Pancreas (tissue), 10 donors: Measurements from ENCODE around the gene IP6K1. TPM values are rescaled to one million over a fixed set of nuclear protein-coding genes. Genes with fewer than 3 reads are reported as not detected.
A peak's percentile ranks its signal among the peaks of the same experiment; 100 is the strongest.

Experiments used
- ATAC-seq, 4 donors: fragments of 200-7000 bp; cut with Tn5 transposase; one replicate each; pipeline versions ENCODE4 v1.8.0 to v1.9.1; 2020; ENCODE audit warnings: mild to moderate bottlenecking in 4 of 4, moderate library complexity in 4 of 4
- DNase-seq, 6 donors: peaks; one replicate each; pipeline ENCODE4 v3.0.0-alpha.2; 2020
- FAIRE-seq: peaks from 2 replicates; lab custom pipeline; 2012; peaks lifted over from hg19 to GRCh38; lab: Jason Lieb, UNC
- H3K27ac ChIP-seq, 4 donors: fragments of 200-600 bp; sonication (generic); 1 replicate in 3 of 4; 2 replicates in 1 of 4; pipeline versions ENCODE4 v1.5.0 to v1.8.0; 2020
- H3K27me3 ChIP-seq, 4 donors: fragments of 200-600 bp; one replicate each; pipeline ENCODE4 v1.8.0; 2021
- H3K36me3 ChIP-seq, 3 donors: fragments of 200-600 bp; sonication (generic) in 1 of 3; one replicate each; pipeline versions ENCODE4 v1.5.0 to v1.8.0; 2020 to 2021
- H3K4me1 ChIP-seq, 3 donors: fragments of 200-600 bp; one replicate each; pipeline ENCODE4 v1.8.0; 2021
- H3K4me3 ChIP-seq, 4 donors: fragments of 200-600 bp; sonication (generic) in 2 of 4; one replicate each; pipeline versions ENCODE4 v1.5.0 to v1.8.0; 2020 to 2021
- H3K9me3 ChIP-seq, 4 donors: fragments of 200-600 bp; one replicate each; pipeline ENCODE4 v1.8.0; 2021
- CTCF ChIP-seq, 4 donors: fragments of 200-600 bp; sonication (generic) in 3 of 4; IDR thresholded peaks; one replicate each; pipeline versions ENCODE4 v1.5.0 to v1.8.0; 2021; ENCODE audit warnings: antibody characterized with exemption in 4 of 4
- WGBS, 2 donors: extraction: QIAGEN DNeasy Blood & Tissue Kit; methylation state at CpG; one replicate each; pipeline ENCODE4 v1.1.7; 2013; 5-methylcytosine and 5-hydroxymethylcytosine counted together
- intact Hi-C, 3 donors: fragments of 100-400 bp; cut with DNase I; formaldehyde crosslinking; loops; one replicate each; pipeline versions ENCODE4 v1.11.1 to v1.14.2; 2022
- polyA plus RNA-seq, 2 donors: library from polyadenylated mRNA; stranded (reverse); fragments of 200-250 nt; gene quantifications; one replicate each; pipeline ENCODE4 v1.2.3, GENCODE V29; 2013
- total RNA-seq, 6 donors: library from RNA; stranded (reverse); fragmentation: NEBNext Ultra II Directional in 4 of 6; extraction: Animal tissue kit (Norgen Biotek cat#: 25700) in 4 of 6; gene quantifications; one replicate each; pipeline versions ENCODE4 v1.2.1 to v1.2.4, GENCODE V29; 2021 to 2023
- donor health status: healthy with polysubstance abuse.
- donor health status: DM: no; HTN: no; CAD: no; lungs with moderate emphysema.
- donor health status: DM: no; HTN: no; CAD: no.
- donor health status: control.
- donor health status: control.
- donor health status: Bipolar disorder and iron deficiency.
- donor health status: DM: yes; HTN: yes; CAD: no.
- donor health status: DM: no; HTN: no; CAD: no.
- donor health status: DM: no; HTN: no; CAD: no.
- donor health status: DM: yes; HTN: yes; CAD: no.

Gene IP6K1
- total and polyA plus RNA-seq, 8 donors = 11.2 to 28.5 (median 15.2) TPM

- Histone ChIP-seq H3K27ac (no peak overlapping the region), H3K27me3 (no peaks in the 10 kb centered on the region), H3K4me1 (peaks cover 0 to 2% (median 0%) of the 10 kb centered on the region in 3 donors), H3K9me3 (no peaks in the 10 kb centered on the region), H3K36me3 (no peaks in the 10 kb centered on the region), H3K4me3 (no peak overlapping the region)
- peak in 2 of 6 donors; percentile 14 to 78 for DNase-seq
- no peak for FAIRE-seq
- WGBS, 2 donors = 71 to 80% methylated on average over 13 of the region's 13 CpGs
- intact Hi-C loops = no loop called here
- no peak for ATAC-seq
- TF ChIP-seq CTCF (IDR thresholded peaks at IDR 0.05) = no peak
Observed at GRCh38 chr3:49714728-49715550, 71.4 kb downstream of the IP6K1 start.

GRCh38 chr3:49713336-49714105, 72.8 kb downstream of the IP6K1 start:
- H3K4me1 ChIP-seq = no peaks in the 10 kb centered on the region
- no peak for FAIRE-seq
- no peak overlapping the region for H3K4me3 ChIP-seq
- no peak for TF ChIP-seq CTCF (IDR thresholded peaks at IDR 0.05)
- intact Hi-C loops = no loop called here
- no peak for ATAC-seq
- peak in 1 of 6 donors; percentile 76 for DNase-seq
- H3K9me3 ChIP-seq = no peaks in the 10 kb centered on the region
- H3K27me3 ChIP-seq = no peaks in the 10 kb centered on the region
- WGBS, 2 donors = 93 to 95% methylated on average over 25 of the region's 25 CpGs
- no peaks in the 10 kb centered on the region for H3K36me3 ChIP-seq
- no peak overlapping the region for H3K27ac ChIP-seq

- no peak overlapping the region for H3K4me3 ChIP-seq
- H3K9me3 ChIP-seq = no peaks in the 10 kb centered on the region
- no peaks in the 10 kb centered on the region for H3K36me3 ChIP-seq
- no peak for FAIRE-seq
- DNase-seq = no peak
- no peaks in the 10 kb centered on the region for H3K4me1 ChIP-seq
- no peak overlapping the region for H3K27ac ChIP-seq
- intact Hi-C loops = no loop called here
- 73 to 76% methylated on average over 7 of the region's 7 CpGs for WGBS, 2 donors
- no peak for ATAC-seq
- TF ChIP-seq CTCF (IDR thresholded peaks at IDR 0.05) = no peak
- H3K27me3 ChIP-seq = no peaks in the 10 kb centered on the region
Observed at GRCh38 chr3:49712631-49713317, 73.6 kb downstream of the IP6K1 start.

GRCh38 chr3:49712166-49712565, 74.2 kb downstream of the IP6K1 start:
- intact Hi-C loops = no loop called here
- DNase-seq (peak in 1 of 6 donors; percentile 37), FAIRE-seq (no peak), ATAC-seq (no peak)
- H3K4me3 ChIP-seq = no peak overlapping the region
- WGBS, 2 donors = 92 to 96% methylated on average over 11 of the region's 11 CpGs
- no peaks in the 10 kb centered on the region for H3K36me3 ChIP-seq
- no peaks in the 10 kb centered on the region for H3K9me3 ChIP-seq
- no peaks in the 10 kb centered on the region for H3K27me3 ChIP-seq
- no peak overlapping the region for H3K27ac ChIP-seq
- no peak for TF ChIP-seq CTCF (IDR thresholded peaks at IDR 0.05)
- no peaks in the 10 kb centered on the region for H3K4me1 ChIP-seq
